Kidney (tissue), 14 donors: ENCODE results near the gene EWSR1. TPM values are rescaled to one million over a fixed set of nuclear protein-coding genes. Genes with fewer than 3 reads are reported as not detected.
A peak's percentile ranks its signal among the peaks of the same experiment; 100 is the strongest.

ENCODE experiments used
- DNase-seq, 5 donors: peaks; one replicate each; pipeline ENCODE4 v3.0.0-alpha.2; 2013 to 2020
- FAIRE-seq: peaks from 2 replicates; lab custom pipeline; 2012; peaks lifted over from hg19 to GRCh38; lab: Jason Lieb, UNC
- H3K27ac ChIP-seq, 2 donors: one replicate each; pipeline ENCODE4 v1.7.0; 2013; ENCODE audit warnings: low read depth in 2 of 2, low read length in 2 of 2, inconsistent platforms in 1 of 2
- H3K27me3 ChIP-seq: one replicate; pipeline ENCODE4 v1.7.1; 2013; ENCODE audit warnings: low read length, inconsistent platforms; ENCODE audit not compliant: control insufficient read depth, insufficient read depth
- H3K36me3 ChIP-seq, 3 donors: one replicate each; pipeline versions ENCODE4 v1.7.0 to v1.7.1; 2013; ENCODE audit warnings: low read length in 3 of 3, control low read depth in 1 of 3, inconsistent platforms in 1 of 3; ENCODE audit not compliant: insufficient read depth in 3 of 3, control insufficient read depth in 2 of 3
- H3K4me1 ChIP-seq, 3 donors: one replicate each; pipeline versions ENCODE4 v1.7.0 to v1.7.1; 2013; ENCODE audit warnings: low read length in 3 of 3, inconsistent platforms in 1 of 3, low read depth in 1 of 3; ENCODE audit not compliant: control insufficient read depth in 2 of 3, insufficient read depth in 2 of 3
- H3K4me3 ChIP-seq, 3 donors: one replicate each; pipeline versions ENCODE4 v1.7.0 to v1.8.1; 2013; ENCODE audit warnings: low read length in 3 of 3, control low read depth in 1 of 3, inconsistent platforms in 1 of 3
- H3K9ac ChIP-seq, 3 donors: one replicate each; pipeline versions ENCODE4 v1.7.0 to v1.7.1; 2013; ENCODE audit warnings: low read length in 3 of 3, control low read depth in 1 of 3, inconsistent platforms in 1 of 3
- H3K9me3 ChIP-seq, 3 donors: one replicate each; pipeline versions ENCODE4 v1.7.0 to v1.7.1; 2013; ENCODE audit warnings: low read length in 3 of 3, control low read depth in 1 of 3, inconsistent platforms in 1 of 3; ENCODE audit not compliant: control insufficient read depth in 2 of 3, insufficient read depth in 1 of 3
- intact Hi-C: fragments of 100-400 bp; cut with DNase I; formaldehyde crosslinking; loops from one replicate; pipeline ENCODE4 v1.11.1; 2022
- polyA plus RNA-seq: library from polyadenylated mRNA; stranded (reverse); fragments of 350-450 nt; fragmentation: Illumina TruSeq; extraction: RNeasy Lipid Tissue Mini Kit (QIAGEN cat#74804); gene quantifications from one replicate; pipeline ENCODE4 v1.2.3, GENCODE V29; 2014; ENCODE audit warnings: low read depth, low replicate concordance; ENCODE audit not compliant: insufficient read depth
- total RNA-seq: library from RNA; stranded (reverse); fragmentation: NEBNext Ultra II Directional; extraction: Animal tissue kit (Norgen Biotek cat#: 25700); gene quantifications from one replicate; pipeline ENCODE4 v1.2.1, GENCODE V29; 2021
- TF ChIP-seq, protein P1 (sequence below): IDR thresholded peaks from 3 replicates; pipeline ENCODE4 v1.5.1; 2012; ENCODE audit warnings: mild to moderate bottlenecking, moderate library complexity, borderline replicate concordance; ENCODE audit not compliant: insufficient read depth; ENCODE audit errors: extremely low read depth
- donor health status: control.
- donor health status: control.
- donor health status: control.
- donor health status: control.
- donor health status: control.
- donor health status: DM: yes; HTN: yes; CAD: no.
- donor health status: Normal renal cell carcinoma (clear cell type).

Gene EWSR1
- total and polyA plus RNA-seq, 2 donors from 2014 or later = 124 to 214 TPM

GRCh38 chr22:29328055-29328454 lies 60.0 kb downstream of the EWSR1 start:
- Histone ChIP-seq H3K9ac (no peak overlapping the region), H3K4me1 (no peaks in the 10 kb centered on the region), H3K4me3 (no peak overlapping the region), H3K27ac (no peak overlapping the region), H3K36me3 (peaks cover 0 to 13% (median 0%) of the 10 kb centered on the region in 3 donors), H3K27me3 (no peaks in the 10 kb centered on the region), H3K9me3 (no peaks in the 10 kb centered on the region)
- peak in 1 of 5 donors; percentile 72 for DNase-seq
- no peak for FAIRE-seq
- TF ChIP-seq, protein P1, sequence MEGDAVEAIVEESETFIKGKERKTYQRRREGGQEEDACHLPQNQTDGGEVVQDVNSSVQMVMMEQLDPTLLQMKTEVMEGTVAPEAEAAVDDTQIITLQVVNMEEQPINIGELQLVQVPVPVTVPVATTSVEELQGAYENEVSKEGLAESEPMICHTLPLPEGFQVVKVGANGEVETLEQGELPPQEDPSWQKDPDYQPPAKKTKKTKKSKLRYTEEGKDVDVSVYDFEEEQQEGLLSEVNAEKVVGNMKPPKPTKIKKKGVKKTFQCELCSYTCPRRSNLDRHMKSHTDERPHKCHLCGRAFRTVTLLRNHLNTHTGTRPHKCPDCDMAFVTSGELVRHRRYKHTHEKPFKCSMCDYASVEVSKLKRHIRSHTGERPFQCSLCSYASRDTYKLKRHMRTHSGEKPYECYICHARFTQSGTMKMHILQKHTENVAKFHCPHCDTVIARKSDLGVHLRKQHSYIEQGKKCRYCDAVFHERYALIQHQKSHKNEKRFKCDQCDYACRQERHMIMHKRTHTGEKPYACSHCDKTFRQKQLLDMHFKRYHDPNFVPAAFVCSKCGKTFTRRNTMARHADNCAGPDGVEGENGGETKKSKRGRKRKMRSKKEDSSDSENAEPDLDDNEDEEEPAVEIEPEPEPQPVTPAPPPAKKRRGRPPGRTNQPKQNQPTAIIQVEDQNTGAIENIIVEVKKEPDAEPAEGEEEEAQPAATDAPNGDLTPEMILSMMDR = no peak
- intact Hi-C loops = no loop called here

DNA sequence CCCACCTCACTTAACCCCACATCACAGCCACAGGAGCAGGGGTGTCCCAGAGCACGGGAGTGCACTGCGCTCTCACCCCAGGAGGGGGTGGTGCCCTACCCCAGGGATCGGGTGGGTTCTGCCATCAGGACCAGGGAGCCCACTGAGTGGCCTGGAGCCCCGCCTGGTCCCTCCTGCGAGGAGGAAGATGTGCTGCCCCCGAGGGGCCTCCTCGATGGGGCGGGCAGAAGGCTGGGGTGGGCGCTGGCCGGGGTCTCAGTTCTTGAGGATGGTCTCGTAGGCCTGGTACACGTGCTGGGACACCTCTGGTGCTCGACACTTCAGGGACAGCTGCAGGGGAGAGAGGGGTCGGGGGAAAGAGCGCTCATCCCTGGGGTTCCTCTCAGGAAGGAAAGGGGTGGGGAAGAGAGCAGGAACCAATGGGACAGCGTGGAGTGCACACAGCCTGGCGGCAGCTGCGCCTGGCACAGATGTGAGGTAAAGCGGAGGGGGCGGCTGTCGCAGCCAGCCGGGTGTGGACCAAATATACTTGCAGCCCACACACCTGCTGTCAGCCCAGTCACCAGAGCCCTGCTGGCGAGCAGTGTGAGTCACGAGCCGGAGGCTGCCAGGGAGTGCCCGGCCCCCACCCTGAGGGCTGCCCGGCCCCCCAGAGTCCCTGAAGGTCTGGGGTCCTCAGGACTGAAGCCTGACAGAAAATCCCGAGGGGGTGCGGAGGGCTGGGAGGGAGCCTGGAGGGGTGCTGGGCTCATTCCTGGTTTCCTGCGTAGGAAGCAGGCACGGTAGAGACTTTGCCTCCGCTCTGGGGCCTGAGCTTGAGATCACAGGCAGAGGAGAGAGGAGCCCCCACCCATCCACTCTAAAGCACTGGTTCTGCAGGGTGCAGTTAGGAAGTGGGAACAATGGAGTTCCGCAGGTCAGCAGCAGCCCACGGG lies 60.8 kb downstream of the EWSR1 start:
- no peak overlapping the region for H3K4me3 ChIP-seq
- TF ChIP-seq, protein P1 = no peak
- H3K9ac ChIP-seq = no peak overlapping the region
- DNase-seq (peak in 1 of 5 donors; percentile 73), FAIRE-seq (no peak)
- intact Hi-C loops = no loop called here
- no peaks in the 10 kb centered on the region for H3K4me1 ChIP-seq
- H3K36me3 ChIP-seq = peaks cover 0 to 13% (median 0%) of the 10 kb centered on the region in 3 donors
- H3K27me3 ChIP-seq = no peaks in the 10 kb centered on the region
- H3K27ac ChIP-seq = no peak overlapping the region
- H3K9me3 ChIP-seq = no peaks in the 10 kb centered on the region

GRCh38 chr22:29329581-29329980 lies 61.5 kb downstream of the EWSR1 start:
- Histone ChIP-seq H3K27ac (no peak overlapping the region), H3K27me3 (no peaks in the 10 kb centered on the region), H3K4me3 (no peak overlapping the region), H3K4me1 (no peaks in the 10 kb centered on the region), H3K9ac (no peak overlapping the region), H3K36me3 (peaks cover 0 to 13% (median 3%) of the 10 kb centered on the region in 3 donors), H3K9me3 (no peaks in the 10 kb centered on the region)
- intact Hi-C loops = no loop called here
- DNase-seq = no peak
- TF ChIP-seq, protein P1 = no peak
- FAIRE-seq = no peak
